Gastroesophageal sphincter (tissue), 3 donors: Measurements from ENCODE around the gene CRACR2A.

Source experiments
- CTCF ChIP-seq, 4 experiments: fragments of 200-600 bp in 2 of 4; fragments of 450-650 bp in 2 of 4; sonication (generic) in 1 of 4; IDR thresholded peaks; one replicate each; pipeline ENCODE4 v1.5.1; 2017 to 2019; ENCODE audit warnings: antibody characterized with exemption in 4 of 4, mild to moderate bottlenecking in 2 of 4, moderate library complexity in 2 of 4
- EP300 ChIP-seq: sonication (generic); formaldehyde crosslinking; IDR thresholded peaks from one replicate; pipeline ENCODE4 v1.6.1; 2017; ENCODE audit warnings: antibody characterized with exemption, mild to moderate bottlenecking
- POLR2A ChIP-seq, 2 donors: fragments of 450-650 bp; IDR thresholded peaks; one replicate each; pipeline ENCODE4 v1.6.1; 2017; ENCODE audit warnings: antibody characterized with exemption in 2 of 2, mild to moderate bottlenecking in 2 of 2, moderate library complexity in 1 of 2
- POLR2AphosphoS5 ChIP-seq: sonication (generic); formaldehyde crosslinking; IDR thresholded peaks from one replicate; pipeline ENCODE4 v1.6.1; 2017; ENCODE audit warnings: antibody characterized with exemption

GRCh38 chr12:3601461-3602150, 151.3 kb downstream of the CRACR2A start:
- no peak for TF ChIP-seq CTCF (IDR thresholded peaks at IDR 0.05)
- TF ChIP-seq EP300: no peak
- no peak for TF ChIP-seq POLR2AphosphoS5
- no peak for TF ChIP-seq POLR2A (IDR thresholded peaks at IDR 0.05)
